ENCODE results near the gene SMYD3.

- TF ChIP-seq NR2C2 (CRISPR knock-in tag; IDR thresholded peaks at IDR 0.05; ENCODE audit: borderline replicate concordance) (no peak), JUNB (CRISPR knock-in tag; IDR thresholded peaks at IDR 0.05; ENCODE audit: borderline replicate concordance) (no peak), PHB2 (IDR thresholded peaks at IDR 0.05; ENCODE audit: partially characterized antibody) (no peak)
- TF ChIP-seq, protein P1, sequence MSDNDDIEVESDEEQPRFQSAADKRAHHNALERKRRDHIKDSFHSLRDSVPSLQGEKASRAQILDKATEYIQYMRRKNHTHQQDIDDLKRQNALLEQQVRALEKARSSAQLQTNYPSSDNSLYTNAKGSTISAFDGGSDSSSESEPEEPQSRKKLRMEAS (IDR thresholded peaks at IDR 0.05), result no peak
Observed at GRCh38 chr1:246515390-246516005, 8.4 kb upstream of the SMYD3 start.
